Suprapubic skin (tissue), 4 donors: ENCODE data around the gene P2RX6. TPM values are rescaled to one million over a fixed set of nuclear protein-coding genes. Genes with fewer than 3 reads are reported as not detected.

ENCODE experiments used
- DNase-seq, 2 donors: peaks; one replicate each; pipeline ENCODE4 v3.0.0-alpha.2; 2019; ENCODE audit warnings: low spot score in 2 of 2
- H3K27ac ChIP-seq: fragments of 200-600 bp; sonication (generic); one replicate; pipeline ENCODE4 v1.5.1; 2019
- H3K27me3 ChIP-seq: fragments of 200-600 bp; sonication (generic); one replicate; pipeline ENCODE4 v1.5.1; 2019
- H3K36me3 ChIP-seq: fragments of 200-600 bp; sonication (generic); one replicate; pipeline ENCODE4 v1.5.1; 2019
- H3K4me1 ChIP-seq: fragments of 200-600 bp; sonication (generic); one replicate; pipeline ENCODE4 v1.5.1; 2019
- H3K4me3 ChIP-seq: fragments of 200-600 bp; sonication (generic); one replicate; pipeline ENCODE4 v1.5.1; 2019; ENCODE audit warnings: mild to moderate bottlenecking
- H3K9me3 ChIP-seq: fragments of 200-600 bp; sonication (generic); one replicate; pipeline ENCODE4 v1.5.1; 2019
- EP300 ChIP-seq: sonication (generic); formaldehyde crosslinking; IDR thresholded peaks from one replicate; pipeline ENCODE4 v1.6.1; 2017; ENCODE audit warnings: antibody characterized with exemption
- POLR2A ChIP-seq, 2 donors: fragments of 450-650 bp; IDR thresholded peaks; one replicate each; pipeline ENCODE4 v1.6.1; 2017; ENCODE audit warnings: antibody characterized with exemption in 2 of 2, mild to moderate bottlenecking in 2 of 2, moderate library complexity in 2 of 2
- POLR2AphosphoS5 ChIP-seq, 3 donors: sonication (generic); formaldehyde crosslinking; IDR thresholded peaks; one replicate each; pipeline ENCODE4 v1.6.1; 2017; ENCODE audit warnings: antibody characterized with exemption in 3 of 3
- WGBS: methylation state at CpG from one replicate; pipeline ENCODE4 v1.1.5; 2018; 5-methylcytosine and 5-hydroxymethylcytosine counted together
- total RNA-seq, 4 donors: library from RNA; depleted of rRNA; stranded (reverse); fragments of >200 nt; gene quantifications; one replicate each; pipeline ENCODE4 v1.1.0, GENCODE V29; 2016
- TF ChIP-seq, protein P1 (sequence below), 2 donors: fragments of 200-600 bp in 1 of 2; fragments of 450-650 bp in 1 of 2; sonication (generic) in 1 of 2; IDR thresholded peaks; one replicate each; pipeline ENCODE4 v1.5.1; 2016 to 2019; ENCODE audit warnings: antibody characterized with exemption in 2 of 2, mild to moderate bottlenecking in 1 of 2, moderate library complexity in 1 of 2

Gene P2RX6
- total RNA-seq, 4 donors from 2014 or later = 0.21 to 3.1 (median 1.0) TPM

DNA sequence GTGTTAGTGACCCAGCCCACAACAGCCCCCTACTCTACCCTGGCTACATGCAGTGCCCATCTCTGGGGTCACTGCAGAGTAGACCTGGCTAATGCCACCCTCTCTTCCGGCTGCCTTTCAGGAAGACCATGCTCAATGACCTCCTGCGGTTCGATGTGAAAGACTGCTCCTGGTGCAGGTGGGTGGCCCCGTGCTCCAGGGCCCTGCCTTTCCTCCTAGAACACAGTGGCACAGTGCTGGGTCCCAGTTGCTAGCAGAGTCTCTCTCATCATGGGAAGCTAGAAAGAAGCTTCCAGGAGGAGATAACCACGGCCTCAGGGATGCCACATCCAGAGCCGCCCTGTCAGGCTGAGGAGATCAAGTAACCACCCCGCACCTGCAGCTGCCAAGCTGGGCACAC is 29.2 kb upstream of the P2RX6 start:
- Histone ChIP-seq H3K27ac (no peak overlapping the region), H3K27me3 (no peaks in the 10 kb centered on the region), H3K9me3 (no peaks in the 10 kb centered on the region), H3K36me3 (peaks cover 29% of the 10 kb centered on the region), H3K4me1 (peaks cover 25% of the 10 kb centered on the region), H3K4me3 (no peak overlapping the region)
- 77% methylated on average over 6 of the region's 7 CpGs for WGBS
- TF ChIP-seq POLR2A (IDR thresholded peaks at IDR 0.05) (no peak), POLR2AphosphoS5 (IDR thresholded peaks at IDR 0.05) (no peak), EP300 (no peak)
- TF ChIP-seq, protein P1, sequence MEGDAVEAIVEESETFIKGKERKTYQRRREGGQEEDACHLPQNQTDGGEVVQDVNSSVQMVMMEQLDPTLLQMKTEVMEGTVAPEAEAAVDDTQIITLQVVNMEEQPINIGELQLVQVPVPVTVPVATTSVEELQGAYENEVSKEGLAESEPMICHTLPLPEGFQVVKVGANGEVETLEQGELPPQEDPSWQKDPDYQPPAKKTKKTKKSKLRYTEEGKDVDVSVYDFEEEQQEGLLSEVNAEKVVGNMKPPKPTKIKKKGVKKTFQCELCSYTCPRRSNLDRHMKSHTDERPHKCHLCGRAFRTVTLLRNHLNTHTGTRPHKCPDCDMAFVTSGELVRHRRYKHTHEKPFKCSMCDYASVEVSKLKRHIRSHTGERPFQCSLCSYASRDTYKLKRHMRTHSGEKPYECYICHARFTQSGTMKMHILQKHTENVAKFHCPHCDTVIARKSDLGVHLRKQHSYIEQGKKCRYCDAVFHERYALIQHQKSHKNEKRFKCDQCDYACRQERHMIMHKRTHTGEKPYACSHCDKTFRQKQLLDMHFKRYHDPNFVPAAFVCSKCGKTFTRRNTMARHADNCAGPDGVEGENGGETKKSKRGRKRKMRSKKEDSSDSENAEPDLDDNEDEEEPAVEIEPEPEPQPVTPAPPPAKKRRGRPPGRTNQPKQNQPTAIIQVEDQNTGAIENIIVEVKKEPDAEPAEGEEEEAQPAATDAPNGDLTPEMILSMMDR (IDR thresholded peaks at IDR 0.05) = no peak
- peak in 1 of 2 donors; percentile 46 for DNase-seq

DNA sequence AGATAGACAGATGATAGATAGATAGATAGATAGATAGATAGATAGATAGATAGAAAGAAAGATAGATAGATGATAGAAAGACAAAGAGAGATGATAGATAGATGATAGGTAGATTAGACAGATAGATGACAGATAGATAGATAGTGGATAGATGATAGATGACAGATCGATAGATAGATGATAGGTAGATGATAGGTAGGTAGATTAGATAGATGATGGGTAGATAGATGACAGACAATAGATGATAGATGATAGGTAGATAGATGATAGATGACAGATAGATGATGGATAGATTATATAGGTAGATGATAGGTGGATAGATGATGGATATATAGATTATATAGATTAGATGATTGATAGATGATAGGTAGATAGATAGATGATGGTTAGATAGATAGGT is 28.6 kb upstream of the P2RX6 start:
- no peak for TF ChIP-seq POLR2A (IDR thresholded peaks at IDR 0.05)
- no peak for TF ChIP-seq EP300
- TF ChIP-seq, protein P1 (IDR thresholded peaks at IDR 0.05) = no peak
- no peak for TF ChIP-seq POLR2AphosphoS5 (IDR thresholded peaks at IDR 0.05)
- H3K27ac ChIP-seq = no peak overlapping the region
- peaks cover 19% of the 10 kb centered on the region for H3K4me1 ChIP-seq
- no peaks in the 10 kb centered on the region for H3K27me3 ChIP-seq
- H3K9me3 ChIP-seq = no peaks in the 10 kb centered on the region
- 95% methylated on average over 1 of the region's 1 CpG for WGBS
- H3K4me3 ChIP-seq = no peak overlapping the region
- peaks cover 34% of the 10 kb centered on the region for H3K36me3 ChIP-seq
- no peak for DNase-seq

DNA sequence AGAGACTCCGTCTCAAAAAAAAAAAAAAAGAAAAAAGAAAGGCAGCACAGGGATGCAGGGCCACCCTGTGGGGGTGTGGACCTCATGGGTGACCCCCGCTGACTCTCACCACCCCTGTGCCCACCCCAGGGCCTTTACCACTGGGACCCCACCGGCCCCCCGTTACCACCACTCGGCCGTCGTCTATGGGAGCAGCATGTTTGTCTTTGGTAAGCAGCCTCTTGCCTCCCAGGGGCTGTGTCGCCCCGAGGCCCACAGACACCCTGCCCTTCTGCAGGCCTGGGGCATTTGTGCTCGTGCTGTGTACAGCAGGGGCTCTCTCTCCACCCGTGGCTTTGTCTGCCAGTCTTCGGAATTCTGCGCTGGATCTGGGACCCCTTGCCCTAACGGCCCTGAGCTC is 27.6 kb upstream of the P2RX6 start:
- peaks cover 45% of the 10 kb centered on the region for H3K36me3 ChIP-seq
- WGBS = 84% methylated on average over 13 of the region's 14 CpGs
- H3K27me3 ChIP-seq = no peaks in the 10 kb centered on the region

DNA sequence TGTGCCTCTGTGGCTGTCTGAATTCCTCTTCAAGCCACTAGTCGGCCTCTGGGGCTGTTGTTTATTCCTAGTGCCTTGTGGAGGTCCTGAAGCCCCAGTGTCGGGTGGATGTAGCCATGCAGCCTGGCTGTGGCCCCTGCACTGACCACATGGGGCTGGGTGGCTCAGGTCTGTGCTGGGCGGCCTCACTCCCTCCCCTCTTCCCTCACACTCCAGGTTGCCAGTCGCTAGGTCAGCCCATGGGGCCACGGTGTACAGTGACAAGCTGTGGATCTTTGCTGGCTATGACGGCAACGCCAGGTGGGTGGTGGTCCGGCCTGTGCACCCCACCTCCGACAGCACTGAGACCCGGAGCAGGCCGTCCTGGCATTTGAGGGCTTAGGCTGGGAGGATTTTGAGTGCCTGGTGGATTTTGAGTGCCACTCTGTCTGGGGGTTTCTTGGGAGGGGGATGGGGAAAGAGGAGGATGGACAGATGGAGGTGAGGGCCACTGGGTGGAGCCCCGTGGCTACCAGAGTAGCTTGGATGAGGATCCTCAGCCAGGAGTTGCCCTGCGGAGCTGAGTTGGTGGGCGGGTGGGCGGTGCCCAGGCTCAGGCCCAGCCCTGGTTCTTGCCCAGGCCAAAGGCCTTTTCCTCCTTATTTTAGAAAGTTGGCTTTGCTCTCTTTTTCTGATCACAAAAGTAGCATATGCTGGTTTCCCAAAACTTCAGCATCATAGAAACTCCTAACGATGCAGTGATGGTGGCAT is 26.2 kb upstream of the P2RX6 start:
- Histone ChIP-seq H3K4me3 (no peak overlapping the region), H3K36me3 (peaks cover 58% of the 10 kb centered on the region), H3K27me3 (no peaks in the 10 kb centered on the region), H3K27ac (no peak overlapping the region), H3K4me1 (peaks cover 2% of the 10 kb centered on the region), H3K9me3 (no peaks in the 10 kb centered on the region)
- DNase-seq = peak in 1 of 2 donors; percentile 58
- 94% methylated on average over 15 of the region's 16 CpGs for WGBS
- TF ChIP-seq POLR2AphosphoS5 (IDR thresholded peaks at IDR 0.05) = no peak
- no peak for TF ChIP-seq POLR2A (IDR thresholded peaks at IDR 0.05)
- TF ChIP-seq, protein P1 (IDR thresholded peaks at IDR 0.05) = no peak

More for the DNA sequence above, 27.6 kb upstream of the P2RX6 start:
- Histone ChIP-seq H3K4me1 (peaks cover 16% of the 10 kb centered on the region), H3K4me3 (no peak overlapping the region), H3K27ac (no peak overlapping the region), H3K9me3 (no peaks in the 10 kb centered on the region)
- TF ChIP-seq EP300 (no peak), POLR2A (IDR thresholded peaks at IDR 0.05) (no peak), POLR2AphosphoS5 (IDR thresholded peaks at IDR 0.05) (no peak)
- TF ChIP-seq, protein P1 (IDR thresholded peaks at IDR 0.05) = no peak
- no peak for DNase-seq

DNA sequence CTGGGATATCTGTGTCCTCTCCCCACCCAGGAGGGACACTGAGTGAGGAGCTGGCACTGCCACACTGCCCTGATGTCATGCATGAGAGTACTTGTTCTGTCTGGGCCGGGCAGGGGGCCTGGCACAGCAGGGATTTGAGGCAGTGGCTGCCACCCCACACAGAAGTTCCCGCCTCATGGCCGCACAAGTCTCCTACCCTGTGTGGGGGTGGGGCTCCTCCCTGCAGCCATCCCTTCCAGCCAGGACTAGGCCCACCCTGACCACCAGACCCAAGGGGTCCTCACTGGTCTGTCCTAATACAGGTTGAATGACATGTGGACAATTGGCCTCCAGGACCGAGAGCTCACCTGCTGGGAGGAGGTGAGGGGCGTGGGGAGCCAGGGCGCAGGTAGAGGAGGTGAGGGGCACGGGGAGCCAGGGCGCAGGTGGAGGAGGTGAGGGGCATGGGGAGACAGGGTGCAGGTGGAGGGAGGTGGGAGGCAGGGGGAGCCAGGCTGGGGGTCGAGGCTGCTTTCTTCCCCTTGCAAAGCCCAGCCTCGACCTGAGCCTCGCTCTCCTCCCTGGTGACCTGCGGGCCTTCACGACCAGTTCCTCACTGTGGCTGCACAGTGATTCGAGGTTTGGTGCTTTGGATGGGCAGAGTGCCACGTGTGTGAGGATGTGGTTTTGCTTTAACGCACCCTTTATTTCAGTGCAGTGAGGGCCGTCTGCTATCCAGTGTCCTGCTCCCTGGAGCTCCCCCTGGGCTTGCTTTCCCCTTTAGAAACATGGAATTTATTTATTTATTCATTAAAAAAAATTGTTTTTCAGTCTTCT is 25.4 kb upstream of the P2RX6 start:
- Histone ChIP-seq H3K9me3 (no peaks in the 10 kb centered on the region), H3K4me3 (no peak overlapping the region), H3K36me3 (peaks cover 66% of the 10 kb centered on the region), H3K27ac (no peak overlapping the region), H3K27me3 (no peaks in the 10 kb centered on the region), H3K4me1 (no peaks in the 10 kb centered on the region)
- 59% methylated on average over 13 of the region's 17 CpGs for WGBS
- peak in 1 of 2 donors; percentile 59 for DNase-seq
- TF ChIP-seq EP300 = no peak
- no peak for TF ChIP-seq POLR2AphosphoS5 (IDR thresholded peaks at IDR 0.05)
- TF ChIP-seq, protein P1 (IDR thresholded peaks at IDR 0.05) = no peak
- TF ChIP-seq POLR2A (IDR thresholded peaks at IDR 0.05) = no peak
